ENCODE data around the gene GNAI2.
"Not testable (repeated sequence)": the region's sequence is repeated elsewhere in the genome, so short reads cannot be mapped to it uniquely, and the experiment has no call there.

GNAI2 gene

GRCh38 chr3:50260027-50260941 lies 24.3 kb downstream of the GNAI2 start:
- peaks cover 59% of the 10 kb centered on the region for H3K4me1 ChIP-seq (ENCODE audit: insufficient read depth, low read length)
- H2AFZ ChIP-seq (ENCODE audit: low read depth, low read length): no peak overlapping the region
- peaks cover 26% of the 10 kb centered on the region for H3K36me3 ChIP-seq (ENCODE audit: insufficient read depth, low read length)
- H3K9me3 ChIP-seq (ENCODE audit: low read length): no peaks in the 10 kb centered on the region
- H3K27me3 ChIP-seq (ENCODE audit: insufficient read depth, low read length): no peaks in the 10 kb centered on the region
- peak overlapping the region; percentile 39 for H3K4me3 ChIP-seq (ENCODE audit: low read length)

GRCh38 chr3:50260942-50261441 lies 25.0 kb downstream of the GNAI2 start:
- peaks cover 66% of the 10 kb centered on the region for H3K4me1 ChIP-seq (ENCODE audit: insufficient read depth, low read length)
- H2AFZ ChIP-seq (ENCODE audit: low read depth, low read length): no peak overlapping the region
- H3K27me3 ChIP-seq (ENCODE audit: insufficient read depth, low read length): no peaks in the 10 kb centered on the region
- H3K9me3 ChIP-seq (ENCODE audit: low read length): no peaks in the 10 kb centered on the region
- H3K4me3 ChIP-seq (ENCODE audit: low read length): no peak overlapping the region
- peaks cover 23% of the 10 kb centered on the region for H3K36me3 ChIP-seq (ENCODE audit: insufficient read depth, low read length)

GRCh38 chr3:50261505-50261904 lies 25.5 kb downstream of the GNAI2 start:
- Histone ChIP-seq H3K36me3 (ENCODE audit: insufficient read depth, low read length) (peaks cover 18% of the 10 kb centered on the region), H2AFZ (ENCODE audit: low read depth, low read length) (no peak overlapping the region), H3K4me3 (ENCODE audit: low read length) (no peak overlapping the region), H3K27me3 (ENCODE audit: insufficient read depth, low read length) (no peaks in the 10 kb centered on the region), H3K9me3 (ENCODE audit: low read length) (no peaks in the 10 kb centered on the region), H3K4me1 (ENCODE audit: insufficient read depth, low read length) (peaks cover 66% of the 10 kb centered on the region)

GRCh38 chr3:50262200-50262599 lies 26.2 kb downstream of the GNAI2 start:
- H3K4me3 ChIP-seq (ENCODE audit: low read length); H3K9me3 ChIP-seq (ENCODE audit: low read length); H2AFZ ChIP-seq (ENCODE audit: low read depth, low read length); H3K27me3 ChIP-seq (ENCODE audit: insufficient read depth, low read length): not testable (repeated sequence)
- Histone ChIP-seq H3K36me3 (ENCODE audit: insufficient read depth, low read length) (peaks cover 11% of the 10 kb centered on the region), H3K4me1 (ENCODE audit: insufficient read depth, low read length) (peaks cover 71% of the 10 kb centered on the region)

- Histone ChIP-seq H3K36me3 (ENCODE audit: insufficient read depth, low read length) (peaks cover 6% of the 10 kb centered on the region), H3K9me3 (ENCODE audit: low read length) (no peaks in the 10 kb centered on the region), H3K4me3 (ENCODE audit: low read length) (no peak overlapping the region), H3K27me3 (ENCODE audit: insufficient read depth, low read length) (no peaks in the 10 kb centered on the region), H3K4me1 (ENCODE audit: insufficient read depth, low read length) (peaks cover 71% of the 10 kb centered on the region), H2AFZ (ENCODE audit: low read depth, low read length) (no peak overlapping the region)
Measured at GRCh38 chr3:50262778-50263177, 26.8 kb downstream of the GNAI2 start.

GRCh38 chr3:50263478-50264382 lies 27.7 kb downstream of the GNAI2 start:
- Histone ChIP-seq H3K36me3 (ENCODE audit: insufficient read depth, low read length) (peaks cover 2% of the 10 kb centered on the region), H3K4me3 (ENCODE audit: low read length) (no peak overlapping the region), H2AFZ (ENCODE audit: low read depth, low read length) (no peak overlapping the region), H3K4me1 (ENCODE audit: insufficient read depth, low read length) (peaks cover 70% of the 10 kb centered on the region), H3K27me3 (ENCODE audit: insufficient read depth, low read length) (no peaks in the 10 kb centered on the region), H3K9me3 (ENCODE audit: low read length) (no peaks in the 10 kb centered on the region)

GRCh38 chr3:50264383-50264963 lies 28.5 kb downstream of the GNAI2 start:
- H3K4me3 ChIP-seq (ENCODE audit: low read length): no peak overlapping the region
- H3K36me3 ChIP-seq (ENCODE audit: insufficient read depth, low read length): peaks cover 1% of the 10 kb centered on the region
- peaks cover 71% of the 10 kb centered on the region for H3K4me1 ChIP-seq (ENCODE audit: insufficient read depth, low read length)
- no peaks in the 10 kb centered on the region for H3K27me3 ChIP-seq (ENCODE audit: insufficient read depth, low read length)
- H2AFZ ChIP-seq (ENCODE audit: low read depth, low read length): no peak overlapping the region
- no peaks in the 10 kb centered on the region for H3K9me3 ChIP-seq (ENCODE audit: low read length)

- Histone ChIP-seq H3K4me1 (ENCODE audit: insufficient read depth, low read length) (peaks cover 71% of the 10 kb centered on the region), H3K4me3 (ENCODE audit: low read length) (no peak overlapping the region)
Measured at GRCh38 chr3:50264964-50265485, 29.0 kb downstream of the GNAI2 start.

GRCh38 chr3:50265571-50265970 lies 29.6 kb downstream of the GNAI2 start:
- no peaks in the 10 kb centered on the region for H3K36me3 ChIP-seq (ENCODE audit: insufficient read depth, low read length)
- no peak overlapping the region for H2AFZ ChIP-seq (ENCODE audit: low read depth, low read length)
- no peaks in the 10 kb centered on the region for H3K9me3 ChIP-seq (ENCODE audit: low read length)
- peaks cover 67% of the 10 kb centered on the region for H3K4me1 ChIP-seq (ENCODE audit: insufficient read depth, low read length)
- no peak overlapping the region for H3K4me3 ChIP-seq (ENCODE audit: low read length)
- H3K27me3 ChIP-seq (ENCODE audit: insufficient read depth, low read length): no peaks in the 10 kb centered on the region

More at GRCh38 chr3:50264964-50265485, 29.0 kb downstream of the GNAI2 start:
- Histone ChIP-seq H3K27me3 (ENCODE audit: insufficient read depth, low read length) (no peaks in the 10 kb centered on the region), H3K36me3 (ENCODE audit: insufficient read depth, low read length) (no peaks in the 10 kb centered on the region), H3K9me3 (ENCODE audit: low read length) (no peaks in the 10 kb centered on the region), H2AFZ (ENCODE audit: low read depth, low read length) (no peak overlapping the region)

- no peak overlapping the region for H2AFZ ChIP-seq (ENCODE audit: low read depth, low read length)
- no peaks in the 10 kb centered on the region for H3K27me3 ChIP-seq (ENCODE audit: insufficient read depth, low read length)
- H3K4me1 ChIP-seq (ENCODE audit: insufficient read depth, low read length): peaks cover 63% of the 10 kb centered on the region
- no peak overlapping the region for H3K4me3 ChIP-seq (ENCODE audit: low read length)
- H3K36me3 ChIP-seq (ENCODE audit: insufficient read depth, low read length): no peaks in the 10 kb centered on the region
- no peaks in the 10 kb centered on the region for H3K9me3 ChIP-seq (ENCODE audit: low read length)
Measured at GRCh38 chr3:50266017-50266416, 30.0 kb downstream of the GNAI2 start.

- H3K4me1 ChIP-seq (ENCODE audit: insufficient read depth, low read length): peaks cover 58% of the 10 kb centered on the region
- H3K9me3 ChIP-seq (ENCODE audit: low read length): no peaks in the 10 kb centered on the region
- H2AFZ ChIP-seq (ENCODE audit: low read depth, low read length): no peak overlapping the region
- H3K4me3 ChIP-seq (ENCODE audit: low read length): no peak overlapping the region
- H3K36me3 ChIP-seq (ENCODE audit: insufficient read depth, low read length): no peaks in the 10 kb centered on the region
- H3K27me3 ChIP-seq (ENCODE audit: insufficient read depth, low read length): no peaks in the 10 kb centered on the region
Measured at GRCh38 chr3:50266836-50267235, 30.8 kb downstream of the GNAI2 start.

- H2AFZ ChIP-seq (ENCODE audit: low read depth, low read length): no peak overlapping the region
- H3K9me3 ChIP-seq (ENCODE audit: low read length): no peaks in the 10 kb centered on the region
- H3K36me3 ChIP-seq (ENCODE audit: insufficient read depth, low read length): no peaks in the 10 kb centered on the region
- peaks cover 58% of the 10 kb centered on the region for H3K4me1 ChIP-seq (ENCODE audit: insufficient read depth, low read length)
- H3K4me3 ChIP-seq (ENCODE audit: low read length): no peak overlapping the region
- no peaks in the 10 kb centered on the region for H3K27me3 ChIP-seq (ENCODE audit: insufficient read depth, low read length)
Measured at GRCh38 chr3:50267280-50267913, 31.4 kb downstream of the GNAI2 start.

All from neuron (in vitro differentiated cells).